NK-92 (cell line): ENCODE measurements around the gene URM1.
"Not testable (repeated sequence)": the region's sequence is repeated elsewhere in the genome, so short reads cannot be mapped to it uniquely, and the experiment has no call there.

ENCODE experiments used
- DNase-seq: peaks from one replicate; lab custom pipeline; 2025; ENCODE audit not compliant: unreplicated experiment; lab: John Stamatoyannopoulos, UW

The URM1 gene

DNA sequence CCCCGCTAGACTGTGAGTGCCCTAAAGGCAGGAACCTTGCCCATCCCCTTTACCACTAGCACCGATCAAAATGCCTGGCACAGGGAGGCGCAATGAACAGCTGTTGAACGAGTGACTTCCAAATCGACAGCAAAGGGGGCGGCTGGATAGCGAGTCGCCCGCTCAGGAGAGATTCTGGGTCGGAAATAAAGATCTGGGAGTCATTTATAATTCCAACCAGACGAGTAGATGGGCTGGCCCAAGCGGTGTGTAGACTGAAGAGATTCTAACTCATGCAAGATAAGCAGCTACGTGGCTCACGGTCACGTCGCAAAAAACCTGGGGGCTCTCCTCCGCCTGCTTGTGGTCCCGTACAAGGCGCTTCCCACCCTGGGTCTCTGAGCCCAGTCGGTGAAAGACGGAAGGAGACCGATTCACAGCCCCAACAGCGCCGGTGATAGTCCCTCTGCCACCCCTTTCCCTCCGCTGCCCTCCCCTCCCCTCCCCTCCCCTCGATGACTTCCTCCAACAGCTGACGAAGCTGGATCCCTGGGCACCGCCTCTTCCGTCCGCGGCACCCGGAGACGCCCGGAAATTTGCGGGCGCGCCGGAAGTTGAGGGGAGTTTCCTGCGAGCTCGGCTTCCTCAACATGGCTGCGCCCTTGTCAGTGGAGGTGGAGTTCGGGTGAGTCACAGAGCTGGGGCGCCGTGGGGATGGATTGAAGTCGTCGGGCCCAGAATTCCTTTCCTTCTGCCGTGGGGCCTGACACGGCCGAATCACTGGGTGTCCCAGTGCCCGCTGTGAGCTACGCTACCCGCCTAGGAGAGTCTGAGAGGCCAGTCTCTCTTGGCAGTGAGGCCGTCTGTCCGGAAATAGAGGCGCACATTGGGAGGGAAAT, at the start of gene URM1:
URM1 (plus strand) TSS at position 623 of the 878 bp plus-strand sequence; CDS start at position 630, 7 bp downstream.
- DNase-seq = peak; percentile 72

DNA sequence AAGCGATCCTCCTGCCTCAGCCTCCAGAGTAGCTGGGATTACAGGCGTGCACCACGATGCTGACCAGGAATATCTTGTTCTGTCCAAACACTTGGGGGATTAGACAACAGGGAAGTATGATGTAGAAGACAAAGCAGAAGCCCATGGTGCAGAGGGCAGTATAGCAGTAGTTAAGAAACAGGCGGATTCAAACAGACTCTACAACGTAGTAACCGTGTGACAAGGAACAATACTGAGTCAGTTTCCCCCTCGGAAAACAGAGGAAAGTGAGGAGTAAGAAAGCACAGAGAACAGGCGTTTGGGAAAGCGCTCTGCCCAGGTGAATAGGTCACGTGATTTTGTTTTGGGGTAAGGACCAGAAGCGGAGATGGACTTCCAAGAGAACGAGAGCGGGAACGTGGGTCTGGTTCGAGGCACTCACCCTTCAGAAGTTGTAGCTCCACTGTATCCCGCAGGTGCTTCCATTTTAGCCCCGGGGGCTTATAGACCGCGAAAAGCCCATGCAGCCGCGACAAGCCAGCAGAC, 49.2 kb upstream of the URM1 start:
- DNase-seq = no peak

DNA sequence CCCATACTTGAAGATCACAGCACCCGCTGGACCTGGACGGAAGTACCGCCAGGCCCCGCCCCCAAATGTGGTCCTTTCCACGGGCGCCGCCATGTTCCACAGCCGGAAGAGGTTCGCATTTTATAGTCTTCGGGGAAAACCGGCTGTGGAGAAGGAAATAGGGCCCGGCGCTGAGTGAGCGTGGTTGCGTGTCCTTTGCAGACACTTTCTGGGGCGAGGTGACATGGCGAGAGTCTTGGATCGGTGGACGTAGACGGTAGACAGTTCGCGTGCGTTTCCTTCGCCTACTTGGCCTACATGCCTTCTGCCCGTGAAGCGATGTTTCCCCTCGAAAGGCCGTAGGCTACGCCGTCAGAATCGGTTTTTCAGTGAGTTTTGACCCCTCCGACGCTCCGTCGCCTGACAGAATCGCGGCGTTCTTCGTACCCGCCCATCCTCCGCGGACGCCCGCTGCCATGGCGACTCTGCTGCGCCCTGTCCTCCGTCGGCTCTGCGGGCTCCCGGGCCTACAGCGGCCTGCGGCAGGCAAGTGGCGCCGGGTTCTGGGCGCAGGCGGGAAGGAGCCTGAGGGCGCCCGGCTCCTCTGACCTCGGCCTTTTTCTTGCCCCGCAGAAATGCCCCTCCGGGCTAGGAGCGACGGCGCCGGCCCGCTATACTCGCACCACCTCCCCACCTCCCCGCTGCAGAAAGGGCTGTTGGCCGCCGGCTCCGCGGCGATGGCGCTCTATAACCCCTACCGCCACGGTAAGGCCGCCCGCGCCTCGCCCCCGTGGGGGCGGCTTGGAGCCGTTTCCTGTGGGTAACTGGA, 48.6 kb upstream of the URM1 start, which contains the start of the genes COQ4 and TRUB2:
COQ4 (plus strand) TSS at position 436 of the 808 bp plus-strand sequence; CDS start at position 456, 20 bp downstream.
TRUB2 (minus strand) TSS at position 44 of the 808 bp plus-strand sequence; CDS start at position 5, 39 bp downstream.
- DNase-seq = peak; percentile 39

DNA sequence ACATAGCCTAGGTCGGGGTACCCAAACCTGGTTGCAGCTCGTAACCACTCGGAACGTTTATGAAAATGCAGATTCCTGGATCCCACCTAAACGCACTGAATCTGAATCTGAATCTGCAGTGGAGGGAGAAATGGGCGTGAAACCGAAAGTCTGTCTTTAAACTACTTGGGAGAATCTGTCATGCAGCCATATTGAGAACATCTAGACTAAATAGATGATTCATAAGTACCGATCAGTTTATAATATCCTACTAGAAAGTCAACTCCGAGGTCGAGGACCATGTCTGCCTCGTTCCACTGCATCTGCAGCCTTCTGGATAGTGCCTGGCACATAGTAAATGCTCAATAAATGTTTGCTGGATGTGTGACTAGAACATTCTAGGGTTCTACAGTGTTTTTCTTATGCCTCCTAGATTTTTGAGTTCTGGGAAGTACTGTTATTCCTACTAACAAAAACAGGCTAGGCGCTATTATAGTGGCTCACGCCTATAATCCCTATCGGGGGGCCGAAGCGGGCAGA, 47.9 kb upstream of the URM1 start:
- no peak for DNase-seq

DNA sequence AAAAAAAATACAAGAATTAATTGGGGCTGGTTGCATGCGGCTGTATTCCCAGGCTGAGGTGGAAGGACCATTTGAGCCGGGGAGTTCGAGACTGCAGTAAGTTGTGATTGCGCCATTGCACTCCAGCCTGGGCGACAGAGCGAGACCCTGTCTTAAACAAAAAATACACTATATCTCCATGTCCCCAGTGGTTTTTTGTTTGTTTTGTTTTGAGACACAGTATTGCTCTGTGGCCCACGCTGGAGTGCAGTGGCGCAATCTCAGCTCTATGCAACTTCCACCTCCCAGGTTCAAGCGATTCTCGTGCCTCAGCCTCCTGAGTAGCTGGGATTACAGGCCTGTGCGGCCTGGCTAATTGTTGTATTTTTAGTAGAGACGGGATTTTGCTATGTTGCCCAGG, 47.4 kb upstream of the URM1 start:
- no peak for DNase-seq

DNA sequence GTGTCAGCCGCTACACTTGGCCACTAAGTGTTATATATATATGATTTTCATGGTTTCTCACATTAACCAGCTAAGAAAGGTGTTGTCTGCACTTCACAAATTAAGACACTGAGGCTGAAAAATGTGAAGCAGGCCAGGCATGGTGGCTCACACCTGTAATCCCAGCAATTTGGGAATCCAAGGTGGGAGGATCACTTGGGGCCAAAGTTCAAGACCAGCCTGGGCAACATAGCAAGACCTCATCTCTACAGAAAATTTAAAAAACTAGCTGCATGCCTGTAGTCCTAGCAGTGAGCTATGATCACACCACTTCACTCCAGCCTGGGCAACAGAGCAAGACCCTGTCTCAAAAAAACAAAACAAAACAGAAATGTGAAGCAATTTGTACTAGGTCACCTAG, 46.8 kb upstream of the URM1 start:
- no peak for DNase-seq

DNA sequence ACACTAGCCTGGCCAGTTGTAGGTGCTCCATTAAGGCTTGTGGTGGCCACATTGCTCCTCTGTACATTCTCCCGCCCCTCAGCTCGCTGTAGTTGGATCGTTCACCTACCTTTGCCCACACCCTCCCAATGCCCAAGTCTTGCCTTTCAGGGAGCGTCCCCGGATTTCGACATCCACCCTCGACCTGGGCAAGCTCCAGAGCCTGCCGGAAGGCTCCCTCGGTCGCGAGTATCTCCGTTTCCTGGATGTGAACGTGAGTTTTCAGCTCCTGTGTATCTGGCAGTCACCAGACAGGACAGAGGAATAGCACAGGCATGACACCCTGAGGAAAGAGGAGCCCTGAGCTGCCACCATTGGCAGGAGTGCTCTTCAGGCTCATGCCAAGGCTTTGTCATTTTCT, 45.5 kb upstream of the URM1 start:
- DNase-seq = no peak

DNA sequence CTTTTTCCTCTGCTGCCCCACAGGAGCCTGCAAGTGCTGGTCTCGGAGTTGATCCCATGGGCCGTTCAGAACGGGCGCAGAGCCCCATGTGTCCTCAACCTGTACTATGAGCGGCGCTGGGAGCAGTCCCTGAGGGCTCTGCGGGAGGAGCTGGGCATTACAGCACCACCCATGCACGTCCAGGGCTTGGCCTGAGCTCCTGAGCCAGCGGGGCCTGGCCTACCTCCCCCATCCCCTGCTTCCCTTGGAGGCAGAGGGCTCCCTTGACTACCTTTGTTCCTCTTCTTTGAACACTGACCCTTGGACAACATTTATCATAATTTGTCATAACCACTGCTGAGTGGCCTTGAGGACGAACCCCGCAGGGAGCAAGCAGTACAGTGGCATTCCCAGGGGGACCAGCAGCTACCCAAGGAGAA, 37.7 kb upstream of the URM1 start:
- no peak for DNase-seq

DNA sequence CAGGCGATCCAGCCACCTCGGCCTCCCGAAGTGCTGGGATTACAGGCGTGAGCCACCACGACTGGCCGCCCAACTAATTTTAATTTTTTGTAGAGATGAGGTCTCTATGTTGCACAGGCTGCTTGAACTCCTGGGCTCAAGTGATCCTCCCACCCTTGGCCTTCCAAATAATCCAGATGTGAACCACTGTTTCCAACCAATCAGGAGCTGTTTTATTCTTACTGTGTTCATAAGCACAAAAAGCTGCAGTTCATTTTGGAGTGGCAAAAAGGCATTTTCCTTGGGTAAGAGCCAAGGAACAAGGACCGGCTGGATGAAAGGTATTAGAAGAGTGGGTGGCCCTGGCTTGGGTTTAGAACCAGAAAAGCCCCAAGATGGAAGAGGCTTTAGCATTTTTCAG, 36.0 kb upstream of the URM1 start:
- no peak for DNase-seq

DNA sequence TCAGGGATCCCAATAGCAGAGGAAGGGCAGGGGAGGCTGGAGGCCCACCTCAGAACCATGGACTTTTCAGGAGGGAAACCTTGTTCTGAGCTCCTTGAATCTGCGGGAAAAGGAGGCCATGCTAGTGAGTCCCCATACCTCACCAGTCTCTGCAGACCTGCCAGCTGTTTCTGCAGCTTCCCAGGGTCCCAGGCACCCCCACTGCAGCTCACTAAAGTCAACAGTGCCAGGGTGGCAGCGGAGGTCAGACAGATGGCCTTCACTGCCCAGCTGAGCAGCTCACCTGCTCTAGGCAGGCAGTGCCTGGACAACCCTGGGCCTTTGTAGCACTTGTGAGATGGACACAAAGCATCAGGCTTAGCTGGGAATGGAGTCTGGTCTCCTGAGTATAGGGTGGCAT, 35.3 kb upstream of the URM1 start:
- no peak for DNase-seq

DNA sequence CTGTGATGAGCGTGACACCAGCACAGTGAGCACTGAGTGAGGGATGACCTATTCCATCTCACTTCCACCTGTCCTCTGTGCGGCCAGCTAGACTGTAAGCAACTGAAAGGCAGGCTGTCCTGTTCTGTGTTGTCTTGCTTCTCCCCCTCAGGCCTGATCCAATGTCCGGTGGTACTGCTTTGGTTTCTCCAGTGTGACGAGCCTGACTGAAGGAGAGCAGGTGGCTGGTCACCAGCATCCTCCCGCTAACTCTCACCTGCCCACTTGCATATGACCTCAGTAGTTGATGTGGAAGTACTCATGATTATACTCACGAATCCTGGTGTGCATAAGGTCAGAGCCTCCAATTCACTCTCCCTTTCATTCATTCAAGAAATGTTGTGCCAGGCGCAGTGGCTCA, 33.2 kb upstream of the URM1 start:
- no peak for DNase-seq

DNA sequence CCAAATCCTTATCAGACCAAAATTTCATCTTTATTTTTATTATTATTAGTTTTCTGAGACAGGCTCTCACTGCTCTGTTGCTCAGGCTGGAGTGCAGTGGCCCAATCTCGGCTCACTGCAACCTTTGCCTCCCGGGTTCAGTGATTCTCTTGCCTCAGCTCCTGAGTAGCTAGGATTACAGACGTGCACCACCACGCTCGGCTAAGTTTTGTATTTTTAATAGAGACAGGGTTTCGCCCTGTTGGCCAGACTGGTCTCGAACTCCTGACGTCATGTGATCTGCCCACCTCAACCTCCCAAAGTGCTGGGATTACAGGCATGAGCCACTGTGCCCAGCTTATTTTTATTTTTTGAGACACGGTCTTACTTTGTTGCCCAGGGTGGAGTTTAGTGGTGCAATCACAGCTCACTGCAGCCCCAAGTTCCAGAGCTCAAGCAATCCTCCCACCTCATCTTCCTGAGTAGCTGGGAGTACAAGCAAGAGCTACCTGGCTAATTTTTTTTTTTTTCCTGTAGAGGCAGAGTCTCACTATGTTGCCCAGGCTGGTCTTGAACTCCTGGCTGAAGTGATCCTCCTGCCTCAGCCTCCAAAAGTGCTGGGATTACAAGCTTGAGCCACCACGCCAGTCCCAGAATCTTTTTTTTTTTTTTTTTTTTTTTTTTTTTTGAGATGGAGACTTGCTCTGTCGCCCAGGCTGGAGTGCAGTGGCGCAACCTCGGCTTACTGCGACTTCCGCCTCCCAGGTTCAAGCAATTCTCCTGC, 32.1 kb upstream of the URM1 start:
- DNase-seq = not testable (repeated sequence)

DNA sequence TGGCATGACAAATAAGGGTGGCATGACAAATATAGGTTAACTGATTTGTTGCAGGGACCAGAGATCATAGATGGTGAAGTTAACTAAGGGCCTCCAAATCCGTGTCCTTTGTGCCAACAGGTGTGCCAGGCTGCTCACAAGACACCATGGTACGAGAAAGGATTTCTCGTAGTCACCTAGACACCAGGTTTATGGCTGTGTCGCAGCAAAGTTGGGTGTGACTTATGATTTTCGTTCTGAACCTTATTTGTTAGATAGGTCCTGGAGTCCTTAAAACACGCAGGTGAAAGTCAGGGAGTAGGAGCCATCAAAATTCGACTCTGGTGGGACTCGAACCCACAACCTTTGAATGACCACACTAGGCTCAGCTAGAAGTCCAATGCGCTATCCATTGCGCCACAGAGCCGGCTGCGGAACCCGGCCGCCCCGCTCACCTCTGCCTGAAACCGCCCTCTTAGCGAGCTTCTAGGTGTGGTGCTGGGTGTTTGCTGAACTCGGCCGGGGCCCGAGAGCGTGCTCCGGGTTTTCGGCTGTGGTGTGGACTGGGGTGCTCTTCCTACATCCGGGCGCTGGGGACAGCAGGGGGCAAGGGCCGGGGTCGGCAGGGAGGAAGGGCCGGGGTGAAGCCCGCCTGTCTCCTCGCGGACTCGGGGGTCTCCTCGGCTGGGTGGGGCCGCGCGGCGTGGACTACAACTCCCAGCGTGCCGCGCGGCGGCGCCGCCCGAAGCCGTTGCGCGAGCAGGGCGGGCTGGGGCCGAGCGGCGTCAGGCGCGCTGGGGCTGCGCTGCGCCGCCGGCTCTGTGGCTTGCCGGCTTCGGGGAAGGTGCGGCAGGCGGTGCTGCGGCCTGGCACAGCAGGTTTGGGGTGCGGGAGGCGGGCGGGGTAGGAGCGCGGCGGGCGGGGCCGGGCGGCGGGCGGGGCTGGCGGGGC, 31.1 kb upstream of the URM1 start, which contains the start of gene SLC27A4:
SLC27A4 (plus strand) TSS at position 767 of the 930 bp plus-strand sequence. CDS start 2,606 bp downstream, outside the sequence.
- DNase-seq = no peak

DNA sequence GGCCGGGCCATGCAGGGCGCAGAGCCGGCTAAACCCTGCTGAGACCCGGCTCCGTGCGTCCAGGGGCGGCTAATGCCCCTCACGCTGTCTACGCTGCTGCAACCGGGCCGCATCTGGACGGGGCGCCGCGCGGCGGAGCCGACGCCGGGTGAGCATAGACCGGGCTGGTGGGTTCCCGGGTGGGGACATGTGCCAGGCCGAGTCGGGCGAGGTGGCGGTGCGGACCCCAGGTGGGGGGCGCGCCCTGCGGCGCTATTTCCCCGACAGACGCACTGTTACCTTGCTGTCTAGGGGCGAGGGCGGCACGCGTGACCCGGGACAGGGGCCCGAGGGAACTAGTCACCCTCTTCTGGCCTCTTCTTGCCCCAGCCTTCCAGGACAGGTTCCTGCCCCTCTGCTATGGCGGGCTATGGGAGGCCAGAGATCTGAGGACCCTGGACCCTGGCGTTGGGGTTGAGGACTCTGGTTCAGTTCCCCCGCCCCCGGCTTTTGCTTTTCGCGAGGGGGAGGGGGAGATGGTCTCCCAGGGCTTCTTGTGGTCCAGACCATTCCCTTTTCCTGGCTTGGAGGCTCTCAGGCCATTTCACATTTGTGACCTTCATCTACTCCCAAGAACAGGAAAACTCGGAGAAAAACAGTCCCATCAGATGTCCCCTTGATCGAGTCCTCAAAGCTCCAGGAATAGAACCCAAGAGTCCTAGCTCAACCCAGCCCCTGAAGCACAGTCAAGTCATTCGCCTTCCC, 30.3 kb upstream of the URM1 start:
- no peak for DNase-seq

DNA sequence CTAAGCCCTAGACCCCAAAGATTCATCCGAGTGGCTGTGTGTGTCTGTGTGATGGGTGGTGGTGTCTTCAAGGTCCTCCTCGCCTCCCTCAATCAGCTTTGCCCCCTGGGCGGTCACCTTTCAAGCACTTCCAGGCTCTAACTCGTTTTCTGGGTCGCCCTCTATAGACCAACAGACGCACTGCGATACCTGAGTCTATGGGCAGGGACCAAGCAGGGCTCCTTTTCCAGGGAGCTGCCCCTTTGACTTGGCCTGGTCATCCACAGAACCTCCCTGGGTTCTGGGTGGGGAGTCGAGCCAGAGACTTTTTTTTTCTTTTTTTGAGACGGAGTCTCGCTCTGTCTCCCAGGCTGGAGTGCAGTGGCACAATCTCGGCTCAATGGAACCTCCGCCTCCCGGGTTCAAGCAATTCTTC, 29.7 kb upstream of the URM1 start:
- no peak for DNase-seq

DNA sequence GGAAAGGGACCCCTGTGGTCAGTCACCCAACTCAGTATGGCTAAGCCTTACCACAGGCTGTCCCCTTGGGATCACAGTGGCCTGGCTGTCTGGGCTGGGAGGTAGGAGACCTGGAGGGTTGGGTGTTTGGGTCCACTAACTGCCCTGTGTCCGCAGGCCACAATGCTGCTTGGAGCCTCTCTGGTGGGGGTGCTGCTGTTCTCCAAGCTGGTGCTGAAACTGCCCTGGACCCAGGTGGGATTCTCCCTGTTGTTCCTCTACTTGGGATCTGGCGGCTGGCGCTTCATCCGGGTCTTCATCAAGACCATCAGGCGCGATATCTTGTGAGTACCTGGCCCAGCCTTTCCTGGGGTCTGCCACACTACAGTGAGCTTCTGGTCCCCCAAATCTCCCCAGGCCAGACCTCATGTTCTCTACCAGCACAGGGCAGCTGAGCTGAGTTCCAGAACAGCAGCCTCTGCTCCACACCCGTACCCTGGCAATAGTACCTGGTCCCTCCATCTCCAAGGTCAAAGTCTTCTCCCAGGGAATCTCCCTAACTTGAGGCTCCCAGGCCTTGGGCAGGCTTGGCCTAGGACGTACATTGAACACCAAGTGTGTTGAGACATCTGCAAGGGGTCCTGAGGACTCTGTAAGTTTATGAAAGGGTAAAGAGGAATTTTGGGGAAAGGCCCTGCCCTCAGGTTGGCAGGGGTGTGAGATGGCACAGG, 28.0 kb upstream of the URM1 start:
- DNase-seq = no peak

DNA sequence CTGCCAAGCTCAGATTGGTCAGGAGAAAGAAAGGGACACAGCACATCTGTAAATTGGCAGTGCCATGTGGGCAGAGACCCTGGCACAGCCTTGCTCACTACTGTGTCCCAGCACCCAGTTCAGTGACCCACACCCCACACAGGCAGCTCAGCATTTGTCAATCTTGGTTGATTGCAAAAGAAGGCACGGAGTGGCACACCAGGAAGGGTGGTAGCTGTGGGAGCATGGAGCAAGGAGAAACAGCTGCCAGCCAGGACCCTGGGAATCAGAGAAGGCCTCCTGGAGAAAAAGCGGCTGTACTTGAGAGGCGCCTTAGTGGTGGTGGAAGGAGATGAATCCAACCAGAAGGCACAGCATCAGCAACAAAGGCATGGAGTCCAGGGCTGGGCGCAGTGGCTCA, 27.3 kb upstream of the URM1 start:
- no peak for DNase-seq
